Astrocyte (in vitro differentiated cells and primary cell): ENCODE measurements around the gene NEK7. TPM values are rescaled to one million over a fixed set of nuclear protein-coding genes. Genes with fewer than 3 reads are reported as not detected.

Source experiments
- DNase-seq: peaks from one replicate; pipeline ENCODE4 v3.0.0-alpha.2; 2010; ENCODE audit warnings: low read depth
- FAIRE-seq: peaks from 2 replicates; lab custom pipeline; 2011; peaks lifted over from hg19 to GRCh38; lab: Jason Lieb, UNC
- H2AFZ ChIP-seq: 2 replicates; pipeline ENCODE4 v1.6.0; 2012; ENCODE audit warnings: low read depth, low read length, inconsistent platforms
- H3K27ac ChIP-seq: 2 replicates; pipeline ENCODE4 v1.5.1; 2011; ENCODE audit warnings: low read depth, low read length, inconsistent platforms
- H3K27me3 ChIP-seq: 2 replicates; pipeline ENCODE4 v1.6.0; 2011; ENCODE audit warnings: low read length, inconsistent platforms; ENCODE audit not compliant: insufficient read depth
- H3K36me3 ChIP-seq: 2 replicates; pipeline ENCODE4 v1.5.1; 2011; ENCODE audit warnings: low read length, inconsistent platforms; ENCODE audit not compliant: insufficient read depth
- H3K4me1 ChIP-seq: 2 replicates; pipeline ENCODE4 v1.5.1; 2011; ENCODE audit warnings: low read length, inconsistent platforms; ENCODE audit not compliant: insufficient read depth
- H3K4me2 ChIP-seq: 2 replicates; pipeline ENCODE4 v1.6.0; 2012; ENCODE audit warnings: low read length, inconsistent platforms
- H3K4me3 ChIP-seq: 2 replicates; pipeline ENCODE4 v1.5.1; 2011; ENCODE audit warnings: low read depth, mild to moderate bottlenecking, low read length, inconsistent platforms; ENCODE audit not compliant: insufficient read depth
- H3K79me2 ChIP-seq: 2 replicates; pipeline ENCODE4 v1.6.0; 2012; ENCODE audit warnings: mild to moderate bottlenecking, low read length, inconsistent platforms; ENCODE audit not compliant: insufficient read depth
- H3K9ac ChIP-seq: 2 replicates; pipeline ENCODE4 v1.6.0; 2012; ENCODE audit warnings: mild to moderate bottlenecking, low read length, inconsistent platforms
- H3K9me3 ChIP-seq: 2 replicates; pipeline ENCODE4 v1.5.1; 2012; ENCODE audit warnings: low read depth, mild to moderate bottlenecking, low read length, inconsistent platforms; ENCODE audit not compliant: insufficient read depth
- H4K20me1 ChIP-seq: 2 replicates; pipeline ENCODE4 v1.6.0; 2012; ENCODE audit warnings: low read length, inconsistent platforms; ENCODE audit not compliant: insufficient read depth
- H3K27ac Mint-ChIP-seq: one replicate; pipeline ENCODE4 v1.8.0; 2021; ENCODE audit warnings: mild to moderate bottlenecking, mixed read lengths; ENCODE audit not compliant: unreplicated experiment
- H3K27me3 Mint-ChIP-seq: one replicate; pipeline ENCODE4 v1.8.0; 2021; ENCODE audit warnings: low read depth, mixed read lengths; ENCODE audit not compliant: unreplicated experiment
- H3K36me3 Mint-ChIP-seq: one replicate; pipeline ENCODE4 v1.8.0; 2021; ENCODE audit warnings: low read depth, mixed read lengths; ENCODE audit not compliant: unreplicated experiment
- H3K4me1 Mint-ChIP-seq: one replicate; pipeline ENCODE4 v1.8.0; 2021; ENCODE audit warnings: low read depth, mixed read lengths; ENCODE audit not compliant: unreplicated experiment
- H3K4me3 Mint-ChIP-seq: one replicate; pipeline ENCODE4 v1.8.0; 2021; ENCODE audit warnings: mild to moderate bottlenecking, moderate library complexity, mixed read lengths; ENCODE audit not compliant: unreplicated experiment
- H3K9me3 Mint-ChIP-seq: one replicate; pipeline ENCODE4 v1.8.0; 2021; ENCODE audit warnings: mild to moderate bottlenecking, mixed read lengths; ENCODE audit not compliant: unreplicated experiment
- CTCF ChIP-seq: IDR thresholded peaks from 2 replicates; pipeline ENCODE4 v1.5.1; 2011; ENCODE audit warnings: low read depth, mild to moderate bottlenecking, inconsistent platforms, low read length, moderate library complexity; ENCODE audit not compliant: insufficient read depth
- EZH2 ChIP-seq: IDR thresholded peaks from 2 replicates; pipeline ENCODE4 v1.6.1; 2012; ENCODE audit warnings: mild to moderate bottlenecking, low read length, inconsistent platforms; ENCODE audit not compliant: insufficient read depth
- total RNA-seq: library from RNA; stranded (reverse); gene quantifications from 2 replicates; pipeline ENCODE4 v1.2.1, GENCODE V29; 2021

The NEK7 gene
- total RNA-seq, 1 donor from 2014 or later = 125 TPM

GRCh38 chr1:198174297-198174696, 17.5 kb downstream of the NEK7 start:
- Mint-ChIP-seq H3K4me3 (no peak overlapping the region), H3K27ac (peak overlapping the region; percentile 55), H3K36me3 (no peaks in the 10 kb centered on the region), H3K9me3 (no peaks in the 10 kb centered on the region), H3K4me1 (peaks cover 55% of the 10 kb centered on the region), H3K27me3 (no peaks in the 10 kb centered on the region)
- H2AFZ ChIP-seq = no peak overlapping the region
- FAIRE-seq (no peak), DNase-seq (peak; percentile 35)
- H3K36me3 ChIP-seq = no peaks in the 10 kb centered on the region
- H4K20me1 ChIP-seq = peaks cover 80% of the 10 kb centered on the region
- H3K27me3 ChIP-seq = no peaks in the 10 kb centered on the region
- H3K4me1 ChIP-seq = peaks cover 33% of the 10 kb centered on the region
- H3K4me2 ChIP-seq = peak overlapping the region; percentile 33
- peak overlapping the region; percentile 44 for H3K9ac ChIP-seq
- no peak for TF ChIP-seq CTCF
- TF ChIP-seq EZH2 = no peak
- H3K4me3 ChIP-seq = no peak overlapping the region
- H3K79me2 ChIP-seq = peaks cover 100% of the 10 kb centered on the region
- no peaks in the 10 kb centered on the region for H3K9me3 ChIP-seq
- H3K27ac ChIP-seq = peak overlapping the region; percentile 66

GRCh38 chr1:198175423-198176170, 18.8 kb downstream of the NEK7 start:
- DNase-seq (peak; percentile 77), FAIRE-seq (no peak)
- peak overlapping the region; percentile 39 for H3K4me2 ChIP-seq
- no peaks in the 10 kb centered on the region for H3K9me3 ChIP-seq
- no peaks in the 10 kb centered on the region for H3K36me3 ChIP-seq
- no peak overlapping the region for H2AFZ ChIP-seq
- peak overlapping the region; percentile 66 for H3K27ac ChIP-seq
- peaks cover 80% of the 10 kb centered on the region for H4K20me1 ChIP-seq
- no peaks in the 10 kb centered on the region for H3K36me3 Mint-ChIP-seq
- H3K9ac ChIP-seq = peak overlapping the region; percentile 54
- peaks cover 29% of the 10 kb centered on the region for H3K4me1 ChIP-seq
- H3K4me3 Mint-ChIP-seq = no peak overlapping the region
- H3K27me3 Mint-ChIP-seq = no peaks in the 10 kb centered on the region
- H3K27me3 ChIP-seq = no peaks in the 10 kb centered on the region
- H3K4me3 ChIP-seq = no peak overlapping the region
- peaks cover 100% of the 10 kb centered on the region for H3K79me2 ChIP-seq
- TF ChIP-seq EZH2 (no peak), CTCF (no peak)
- H3K27ac Mint-ChIP-seq = no peak overlapping the region
- no peaks in the 10 kb centered on the region for H3K9me3 Mint-ChIP-seq
- H3K4me1 Mint-ChIP-seq = peaks cover 56% of the 10 kb centered on the region

- Histone ChIP-seq H4K20me1 (peaks cover 80% of the 10 kb centered on the region), H3K4me2 (no peak overlapping the region), H3K4me3 (no peak overlapping the region), H3K27me3 (no peaks in the 10 kb centered on the region), H3K9me3 (no peaks in the 10 kb centered on the region), H3K27ac (peak overlapping the region; percentile 66), H3K9ac (no peak overlapping the region), H3K36me3 (no peaks in the 10 kb centered on the region), H3K4me1 (peaks cover 29% of the 10 kb centered on the region), H2AFZ (no peak overlapping the region), H3K79me2 (peaks cover 100% of the 10 kb centered on the region)
- H3K36me3 Mint-ChIP-seq = no peaks in the 10 kb centered on the region
- DNase-seq (no peak), FAIRE-seq (peak; percentile 45)
- H3K27ac Mint-ChIP-seq = no peak overlapping the region
- no peaks in the 10 kb centered on the region for H3K9me3 Mint-ChIP-seq
- H3K4me1 Mint-ChIP-seq = peaks cover 60% of the 10 kb centered on the region
- H3K27me3 Mint-ChIP-seq = no peaks in the 10 kb centered on the region
- H3K4me3 Mint-ChIP-seq = no peak overlapping the region
- no peak for TF ChIP-seq CTCF
- no peak for TF ChIP-seq EZH2
Measured at GRCh38 chr1:198176179-198176578, 19.4 kb downstream of the NEK7 start.
